ENCODE results near the gene NISCH. TPM values are rescaled to one million over a fixed set of nuclear protein-coding genes. Genes with fewer than 3 reads are reported as not detected.

NISCH gene
- total RNA-seq, 1 experiment from 2014 or later: 63.4 TPM

DNA sequence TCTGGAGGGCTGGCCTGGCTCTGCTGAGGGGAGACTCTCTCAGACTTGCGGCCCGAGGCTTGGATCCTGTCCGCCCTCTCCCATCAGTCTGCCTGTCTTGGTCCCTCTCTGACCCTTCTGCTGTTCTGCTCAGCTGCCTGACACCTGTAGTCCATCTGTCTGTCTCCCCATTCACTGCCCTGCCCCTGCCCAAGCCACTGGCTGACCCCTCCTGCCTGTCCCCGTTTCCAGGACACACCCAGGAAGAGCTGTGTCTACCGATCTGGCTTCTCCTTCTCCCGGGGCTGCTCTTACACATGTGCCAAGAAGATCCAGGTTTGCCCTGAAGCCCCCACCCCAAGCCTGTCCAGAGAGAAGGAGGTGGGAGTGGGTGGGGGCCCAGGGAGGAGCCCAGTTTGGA is 59.8 kb downstream of the NISCH start:
- H3K27me3 ChIP-seq (ENCODE audit: control insufficient read depth, insufficient read depth, low read length): no peaks in the 10 kb centered on the region
- H3K36me3 ChIP-seq (ENCODE audit: control insufficient read depth, insufficient read depth, low read length): no peaks in the 10 kb centered on the region
- DNase-seq (ENCODE audit: low read depth, low spot score) (no peak), ATAC-seq (no peak)
- intact Hi-C loops (cut with micrococcal nuclease; ENCODE audit: unreplicated experiment) (no loop called here), in situ Hi-C loops (cut with HindIII; ENCODE audit: low pct_unique_long_range_greater_than_20kb, low sequenced_read_pairs) (no loop called here)
- no TSS peak for BruUV-seq (replicated peaks)
- TF ChIP-seq POLR2AphosphoS5 (IDR thresholded peaks at IDR 0.05; ENCODE audit: low read depth, low read length): no peak
- TF ChIP-seq, protein P1, sequence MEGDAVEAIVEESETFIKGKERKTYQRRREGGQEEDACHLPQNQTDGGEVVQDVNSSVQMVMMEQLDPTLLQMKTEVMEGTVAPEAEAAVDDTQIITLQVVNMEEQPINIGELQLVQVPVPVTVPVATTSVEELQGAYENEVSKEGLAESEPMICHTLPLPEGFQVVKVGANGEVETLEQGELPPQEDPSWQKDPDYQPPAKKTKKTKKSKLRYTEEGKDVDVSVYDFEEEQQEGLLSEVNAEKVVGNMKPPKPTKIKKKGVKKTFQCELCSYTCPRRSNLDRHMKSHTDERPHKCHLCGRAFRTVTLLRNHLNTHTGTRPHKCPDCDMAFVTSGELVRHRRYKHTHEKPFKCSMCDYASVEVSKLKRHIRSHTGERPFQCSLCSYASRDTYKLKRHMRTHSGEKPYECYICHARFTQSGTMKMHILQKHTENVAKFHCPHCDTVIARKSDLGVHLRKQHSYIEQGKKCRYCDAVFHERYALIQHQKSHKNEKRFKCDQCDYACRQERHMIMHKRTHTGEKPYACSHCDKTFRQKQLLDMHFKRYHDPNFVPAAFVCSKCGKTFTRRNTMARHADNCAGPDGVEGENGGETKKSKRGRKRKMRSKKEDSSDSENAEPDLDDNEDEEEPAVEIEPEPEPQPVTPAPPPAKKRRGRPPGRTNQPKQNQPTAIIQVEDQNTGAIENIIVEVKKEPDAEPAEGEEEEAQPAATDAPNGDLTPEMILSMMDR (IDR thresholded peaks at IDR 0.05): no peak
- ChIA-PET POLR2A (no interaction called here), CTCF (no interaction called here)
- no peak overlapping the region for H3K27ac ChIP-seq (ENCODE audit: low read length)
- no peaks in the 10 kb centered on the region for H3K9me3 ChIP-seq (ENCODE audit: control insufficient read depth, insufficient read depth, low read depth, low read length)
- H3K4me3 ChIP-seq (ENCODE audit: low read depth in 2 of 2, low read length in 2 of 2): no peak overlapping the region
- no peaks in the 10 kb centered on the region for H3K4me1 ChIP-seq (ENCODE audit: control insufficient read depth, insufficient read depth, low read length)

DNA sequence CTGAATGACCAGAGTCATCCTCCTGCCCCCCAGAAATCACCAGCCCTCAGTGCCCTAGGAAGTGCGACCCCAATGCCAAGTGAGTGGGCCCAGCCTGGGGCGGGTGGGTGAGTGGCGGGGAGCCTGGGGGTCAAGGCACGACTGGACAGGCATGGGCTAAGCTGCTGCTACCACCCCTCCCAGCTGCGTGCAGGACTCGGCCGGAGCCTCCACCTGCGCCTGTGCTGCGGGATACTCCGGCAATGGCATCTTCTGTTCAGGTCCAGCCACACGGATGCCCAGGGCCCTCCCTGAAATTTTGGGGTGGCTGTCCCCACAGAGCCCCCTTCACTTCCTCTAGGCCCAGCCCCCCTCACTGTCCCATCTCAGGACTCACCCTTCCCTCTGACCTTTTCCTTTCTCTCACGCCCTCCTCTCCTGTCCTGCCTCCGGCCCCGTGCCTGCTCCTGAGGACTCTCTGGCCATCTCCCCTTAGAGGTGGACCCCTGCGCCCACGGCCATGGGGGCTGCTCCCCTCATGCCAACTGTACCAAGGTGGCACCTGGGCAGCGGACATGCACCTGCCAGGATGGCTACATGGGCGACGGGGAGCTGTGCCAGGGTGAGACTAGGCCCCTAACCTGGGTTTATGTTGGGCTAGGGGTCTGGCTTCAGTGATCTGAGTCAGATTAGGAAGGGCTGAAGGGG is 61.2 kb downstream of the NISCH start:
- no peaks in the 10 kb centered on the region for H3K27me3 ChIP-seq (ENCODE audit: control insufficient read depth, insufficient read depth, low read length)
- DNase-seq (ENCODE audit: low read depth, low spot score) (no peak), ATAC-seq (no peak)
- in situ Hi-C loops (cut with HindIII; ENCODE audit: low pct_unique_long_range_greater_than_20kb, low sequenced_read_pairs): no loop called here
- H3K9me3 ChIP-seq (ENCODE audit: control insufficient read depth, insufficient read depth, low read depth, low read length): no peaks in the 10 kb centered on the region
- intact Hi-C loops (cut with micrococcal nuclease; ENCODE audit: unreplicated experiment): no loop called here
- no TSS peak for BruUV-seq (replicated peaks)
- no peak overlapping the region for H3K27ac ChIP-seq (ENCODE audit: low read length)
- no peak overlapping the region for H3K4me3 ChIP-seq (ENCODE audit: low read depth in 2 of 2, low read length in 2 of 2)
- ChIA-PET CTCF (no interaction called here), POLR2A (no interaction called here)
- no peaks in the 10 kb centered on the region for H3K36me3 ChIP-seq (ENCODE audit: control insufficient read depth, insufficient read depth, low read length)
- TF ChIP-seq POLR2AphosphoS5 (IDR thresholded peaks at IDR 0.05; ENCODE audit: low read depth, low read length) (no peak), TCF7L2 (IDR thresholded peaks at IDR 0.05; ENCODE audit: low read depth, low read length) (no peak), SIN3A (IDR thresholded peaks at IDR 0.05; ENCODE audit: borderline replicate concordance, insufficient read depth, low read depth, low read length) (no peak)
- TF ChIP-seq, protein P2, sequence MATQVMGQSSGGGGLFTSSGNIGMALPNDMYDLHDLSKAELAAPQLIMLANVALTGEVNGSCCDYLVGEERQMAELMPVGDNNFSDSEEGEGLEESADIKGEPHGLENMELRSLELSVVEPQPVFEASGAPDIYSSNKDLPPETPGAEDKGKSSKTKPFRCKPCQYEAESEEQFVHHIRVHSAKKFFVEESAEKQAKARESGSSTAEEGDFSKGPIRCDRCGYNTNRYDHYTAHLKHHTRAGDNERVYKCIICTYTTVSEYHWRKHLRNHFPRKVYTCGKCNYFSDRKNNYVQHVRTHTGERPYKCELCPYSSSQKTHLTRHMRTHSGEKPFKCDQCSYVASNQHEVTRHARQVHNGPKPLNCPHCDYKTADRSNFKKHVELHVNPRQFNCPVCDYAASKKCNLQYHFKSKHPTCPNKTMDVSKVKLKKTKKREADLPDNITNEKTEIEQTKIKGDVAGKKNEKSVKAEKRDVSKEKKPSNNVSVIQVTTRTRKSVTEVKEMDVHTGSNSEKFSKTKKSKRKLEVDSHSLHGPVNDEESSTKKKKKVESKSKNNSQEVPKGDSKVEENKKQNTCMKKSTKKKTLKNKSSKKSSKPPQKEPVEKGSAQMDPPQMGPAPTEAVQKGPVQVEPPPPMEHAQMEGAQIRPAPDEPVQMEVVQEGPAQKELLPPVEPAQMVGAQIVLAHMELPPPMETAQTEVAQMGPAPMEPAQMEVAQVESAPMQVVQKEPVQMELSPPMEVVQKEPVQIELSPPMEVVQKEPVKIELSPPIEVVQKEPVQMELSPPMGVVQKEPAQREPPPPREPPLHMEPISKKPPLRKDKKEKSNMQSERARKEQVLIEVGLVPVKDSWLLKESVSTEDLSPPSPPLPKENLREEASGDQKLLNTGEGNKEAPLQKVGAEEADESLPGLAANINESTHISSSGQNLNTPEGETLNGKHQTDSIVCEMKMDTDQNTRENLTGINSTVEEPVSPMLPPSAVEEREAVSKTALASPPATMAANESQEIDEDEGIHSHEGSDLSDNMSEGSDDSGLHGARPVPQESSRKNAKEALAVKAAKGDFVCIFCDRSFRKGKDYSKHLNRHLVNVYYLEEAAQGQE (IDR thresholded peaks at IDR 0.05; ENCODE audit: insufficient read depth in 1 of 2, low read depth in 2 of 2, low read length in 1 of 2): no peak
- TF ChIP-seq, protein P1 (IDR thresholded peaks at IDR 0.05): no peak
- no peaks in the 10 kb centered on the region for H3K4me1 ChIP-seq (ENCODE audit: control insufficient read depth, insufficient read depth, low read length)

Measured in Panc1 (cell line).